ENCODE results near the gene ITGAV.

ITGAV gene

GRCh38 chr2:186610785-186611184, 20.9 kb downstream of the ITGAV start:
- FAIRE-seq = no peak
- DNase-seq (ENCODE audit: insufficient read length, low spot score) = no peak

DNA sequence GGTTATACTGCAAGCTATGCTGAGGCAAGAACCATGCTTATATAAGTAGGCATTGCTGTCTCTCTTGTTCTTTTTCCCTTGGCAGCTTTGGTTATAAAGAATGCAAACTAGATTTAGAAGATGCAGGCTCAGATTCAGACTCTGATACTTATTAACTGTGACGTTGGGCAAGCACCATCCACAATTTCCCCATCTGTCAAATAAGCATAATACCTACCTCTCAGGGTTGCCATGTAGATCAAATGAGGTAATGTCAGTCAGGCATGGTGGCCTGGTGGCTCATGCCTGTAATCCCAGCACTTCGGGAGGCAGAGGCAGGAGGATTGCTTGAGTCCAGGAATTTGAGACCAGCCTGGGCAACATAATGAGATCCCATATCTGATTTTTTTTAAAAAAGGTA, 21.7 kb downstream of the ITGAV start:
- DNase-seq (ENCODE audit: insufficient read length, low spot score) (no peak), FAIRE-seq (no peak)

GRCh38 chr2:186612026-186612425, 22.2 kb downstream of the ITGAV start:
- FAIRE-seq = no peak

DNA sequence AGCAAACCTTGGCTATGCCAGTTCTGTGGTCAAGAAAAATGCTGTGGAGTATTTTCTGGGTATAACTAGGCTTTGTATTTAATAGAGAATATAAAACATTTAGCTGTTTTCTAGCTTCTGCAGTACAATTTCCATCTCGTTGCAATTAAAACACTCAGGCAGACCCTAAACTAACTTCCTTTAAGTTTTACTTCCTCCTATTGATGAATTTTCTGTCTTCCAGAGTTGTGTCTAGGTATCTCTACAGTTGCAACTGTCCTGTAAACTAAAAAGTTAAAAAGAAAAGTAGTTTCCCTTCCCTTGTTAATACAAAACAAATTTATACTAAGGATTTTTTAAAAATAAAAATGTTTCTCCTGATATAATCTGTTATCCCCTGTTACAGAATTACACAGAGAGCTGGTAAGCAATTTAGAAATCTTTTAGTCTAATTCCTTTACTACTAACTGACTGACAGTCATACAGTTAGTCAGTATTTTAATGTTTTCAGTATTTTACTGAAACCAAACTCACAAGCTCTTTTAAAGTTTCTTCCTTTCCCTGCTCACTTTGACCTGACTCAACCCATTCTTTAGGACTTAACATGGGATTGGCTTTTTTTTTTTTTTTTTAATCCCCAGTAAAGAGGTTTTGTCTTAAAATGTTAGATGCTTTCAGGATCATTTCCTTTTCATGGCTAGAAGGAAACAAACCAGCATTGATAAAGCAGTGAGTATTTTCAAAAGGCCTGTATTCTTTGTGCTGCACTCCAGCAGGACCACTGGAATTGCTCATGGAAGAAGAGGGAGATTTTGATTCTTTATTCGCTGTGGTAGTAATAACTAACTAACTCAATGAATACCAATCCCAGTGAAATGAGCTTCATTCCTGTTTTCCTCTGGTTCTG, 22.9 kb downstream of the ITGAV start:
- DNase-seq (ENCODE audit: insufficient read length, low spot score) (no peak), FAIRE-seq (peak; percentile 33)

More at GRCh38 chr2:186612026-186612425, 22.2 kb downstream of the ITGAV start:
- no peak for DNase-seq (ENCODE audit: insufficient read length, low spot score)

DNA sequence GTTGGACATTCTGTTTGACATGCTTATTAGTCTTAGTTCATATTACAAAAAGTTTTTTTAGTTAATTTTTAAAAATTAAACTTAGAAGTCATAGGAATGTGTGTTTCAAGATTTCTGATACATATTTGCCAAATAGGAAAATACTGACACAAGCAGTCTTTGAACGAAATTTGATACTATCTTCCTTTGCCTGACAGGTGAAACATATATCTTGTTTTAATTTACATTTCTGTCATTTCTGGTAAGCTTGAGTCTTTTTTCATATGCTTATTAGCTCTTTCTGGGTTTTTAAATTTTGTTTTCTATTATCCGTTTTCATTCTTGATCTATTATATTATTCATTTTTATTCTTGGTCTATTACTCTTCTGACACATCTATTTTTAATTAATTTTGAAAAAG, 24.5 kb downstream of the ITGAV start:
- FAIRE-seq (no peak), DNase-seq (ENCODE audit: insufficient read length, low spot score) (no peak)

- no peak for DNase-seq (ENCODE audit: insufficient read length, low spot score)
- no peak for FAIRE-seq
Measured at GRCh38 chr2:186617148-186617547, 27.3 kb downstream of the ITGAV start.

DNA sequence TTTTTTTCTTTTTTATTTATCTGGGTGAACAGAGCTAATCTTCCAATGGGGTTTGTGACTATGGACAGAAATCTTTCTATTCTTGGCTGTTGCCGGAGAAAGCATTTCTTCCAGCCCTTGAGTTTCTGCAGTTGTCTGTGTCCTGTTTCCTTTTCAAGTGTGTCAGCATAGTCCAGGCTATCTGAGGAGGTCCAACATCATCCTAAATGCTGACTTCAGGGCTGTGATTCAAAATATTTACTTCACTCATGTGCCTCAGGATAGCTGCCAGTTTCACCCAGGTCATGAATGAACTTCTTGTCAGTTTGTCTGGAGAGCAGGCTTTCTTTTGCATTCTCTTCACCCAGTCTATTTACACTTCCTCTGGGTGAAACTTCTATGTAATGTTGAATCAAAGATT, 27.9 kb downstream of the ITGAV start:
- FAIRE-seq (no peak), DNase-seq (ENCODE audit: insufficient read length, low spot score) (no peak)

DNA sequence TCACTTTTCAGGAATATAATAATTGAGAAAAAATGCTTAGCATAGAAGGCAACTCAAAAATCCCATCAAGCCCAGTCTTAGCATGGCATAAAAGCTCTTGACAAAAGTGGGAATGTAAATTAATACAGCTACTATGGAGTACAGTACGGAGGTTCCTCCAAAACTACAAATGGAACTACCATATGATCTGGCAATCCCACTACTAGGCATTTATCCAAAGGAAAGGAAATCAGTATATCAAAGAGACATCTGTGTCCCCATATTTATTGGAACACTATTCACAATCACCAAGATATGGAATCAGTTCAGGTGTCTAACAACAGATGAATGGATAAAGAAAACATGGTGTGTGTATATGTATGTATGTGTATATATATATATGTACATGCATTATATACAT, 28.8 kb downstream of the ITGAV start:
- FAIRE-seq (no peak), DNase-seq (ENCODE audit: insufficient read length, low spot score) (no peak)

DNA sequence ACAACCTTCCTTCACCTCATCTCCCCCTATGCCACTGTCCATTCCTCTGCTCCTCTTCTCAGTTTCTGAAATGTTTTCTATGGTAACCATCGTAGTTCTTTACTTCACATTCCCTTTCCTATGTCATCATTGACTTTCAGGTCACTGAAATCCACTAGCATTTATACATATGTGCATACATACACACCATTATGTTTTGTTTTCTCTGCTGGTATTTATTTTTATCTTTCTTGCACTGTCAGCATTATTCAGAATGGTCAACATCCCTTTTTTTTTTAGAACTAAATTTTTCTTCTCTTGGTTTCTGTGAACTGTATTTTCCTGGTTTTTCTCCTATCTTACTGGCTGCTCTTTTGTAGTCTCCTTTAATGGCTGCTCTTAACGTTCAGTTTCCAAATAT, 33.2 kb downstream of the ITGAV start:
- FAIRE-seq = no peak
- DNase-seq (ENCODE audit: insufficient read length, low spot score) = no peak

- DNase-seq (ENCODE audit: insufficient read length, low spot score) = no peak
- no peak for FAIRE-seq
Measured at GRCh38 chr2:186624276-186624675, 34.4 kb downstream of the ITGAV start.

DNA sequence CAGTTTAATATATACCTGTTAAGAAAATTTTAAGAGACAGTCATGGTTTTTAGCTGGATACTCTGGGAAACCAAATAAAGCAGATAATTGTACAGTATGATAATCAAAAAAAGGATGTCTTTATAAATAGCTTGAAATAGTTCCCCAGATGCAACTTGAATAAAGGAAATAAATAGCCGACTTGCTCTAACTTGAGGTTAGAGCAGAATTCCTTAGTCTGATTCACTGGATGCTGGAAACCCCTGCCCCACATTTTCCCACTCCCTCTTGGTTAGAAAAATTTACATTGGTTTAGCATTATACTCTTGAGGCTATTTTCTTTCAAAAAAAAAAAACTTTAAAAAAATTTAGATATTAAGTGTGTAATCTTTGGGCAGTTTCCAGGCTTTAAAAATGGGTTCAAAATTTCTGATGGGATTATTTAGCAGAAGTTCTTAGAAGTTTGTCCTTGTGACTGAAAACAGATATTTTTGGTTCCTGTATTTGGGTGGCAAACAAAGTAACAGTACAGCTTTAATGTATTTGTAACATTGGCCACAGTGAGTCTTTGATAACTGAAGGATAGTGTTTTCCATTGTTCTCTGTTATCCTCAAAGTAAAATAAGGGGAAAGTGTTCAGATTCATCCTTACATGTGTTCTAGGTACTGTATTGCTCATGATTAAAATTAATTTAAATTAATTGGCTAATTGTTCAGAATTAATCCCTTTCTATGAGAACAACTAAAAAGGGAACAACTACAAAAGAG, 39.6 kb downstream of the ITGAV start:
- DNase-seq (ENCODE audit: insufficient read length, low spot score) (no peak), FAIRE-seq (no peak)

GRCh38 chr2:186632417-186632816, 42.6 kb downstream of the ITGAV start:
- FAIRE-seq (no peak), DNase-seq (ENCODE audit: insufficient read length, low spot score) (no peak)

DNA sequence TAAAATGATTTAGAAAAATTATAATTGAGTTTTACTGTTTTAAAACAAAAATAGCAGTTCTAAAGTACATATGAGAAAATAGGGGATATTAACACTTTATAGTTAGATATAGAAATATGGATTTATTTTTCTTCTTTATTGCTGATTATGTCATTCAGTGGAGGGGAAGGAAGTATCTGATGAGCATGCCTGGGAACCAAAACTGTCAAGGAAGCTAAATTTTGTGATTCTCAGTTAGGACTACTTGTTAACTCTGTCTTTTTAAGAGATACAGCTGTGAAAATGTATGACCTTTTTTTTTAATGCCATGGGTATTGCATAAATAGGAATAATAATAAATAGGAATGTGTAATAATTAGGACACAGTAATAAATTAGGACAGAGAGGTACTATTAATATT, 44.8 kb downstream of the ITGAV start:
- DNase-seq (ENCODE audit: insufficient read length, low spot score) (no peak), FAIRE-seq (no peak)

DNA sequence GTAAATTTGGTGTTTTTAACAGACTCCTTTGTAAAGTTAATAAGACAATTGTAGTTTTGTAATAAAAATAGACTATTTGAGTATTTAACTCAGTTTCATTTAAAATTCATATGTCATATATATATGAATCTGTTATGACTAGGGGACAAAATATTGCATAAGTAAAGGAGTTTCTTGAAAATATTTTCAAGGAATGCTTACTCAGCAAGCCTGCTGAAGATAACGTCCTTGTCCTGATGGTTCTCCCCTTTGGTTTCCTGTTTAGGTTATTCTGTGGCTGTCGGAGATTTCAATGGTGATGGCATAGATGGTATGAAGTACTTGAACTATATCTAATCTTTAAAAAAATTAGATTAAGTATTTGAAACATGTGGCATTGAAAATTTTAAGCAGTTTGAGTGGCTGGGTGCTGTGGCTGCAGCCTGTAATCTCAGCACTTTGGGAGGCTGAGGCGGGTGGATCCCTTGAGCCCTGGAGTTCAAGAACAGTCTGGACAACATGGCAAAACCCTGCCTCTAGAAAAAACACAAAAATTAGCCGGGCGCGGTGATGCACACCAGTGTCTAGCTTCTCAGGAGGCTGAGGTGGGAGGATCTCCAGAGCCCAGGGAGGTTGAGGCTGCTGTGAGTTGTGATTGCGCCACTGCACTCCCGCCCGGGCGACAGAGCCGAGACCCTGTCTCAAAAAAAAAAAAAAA, 47.1 kb downstream of the ITGAV start:
- DNase-seq (ENCODE audit: insufficient read length, low spot score) (no peak), FAIRE-seq (no peak)

DNA sequence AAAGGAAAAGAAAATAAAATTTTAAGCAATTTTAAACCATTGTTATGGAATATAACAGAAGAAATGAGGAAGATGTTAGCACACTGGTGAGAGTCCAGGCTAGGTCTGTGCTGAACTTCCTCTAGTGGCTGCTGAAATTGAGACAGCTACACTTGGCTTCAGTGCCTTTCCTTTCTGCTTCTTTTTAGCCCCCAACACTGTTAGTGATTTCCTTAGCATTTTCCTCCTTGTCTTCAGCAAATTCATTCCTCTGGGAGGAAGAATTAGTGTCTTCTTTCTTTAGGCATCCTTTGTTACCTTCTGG, 47.6 kb downstream of the ITGAV start:
- no peak for FAIRE-seq

DNA sequence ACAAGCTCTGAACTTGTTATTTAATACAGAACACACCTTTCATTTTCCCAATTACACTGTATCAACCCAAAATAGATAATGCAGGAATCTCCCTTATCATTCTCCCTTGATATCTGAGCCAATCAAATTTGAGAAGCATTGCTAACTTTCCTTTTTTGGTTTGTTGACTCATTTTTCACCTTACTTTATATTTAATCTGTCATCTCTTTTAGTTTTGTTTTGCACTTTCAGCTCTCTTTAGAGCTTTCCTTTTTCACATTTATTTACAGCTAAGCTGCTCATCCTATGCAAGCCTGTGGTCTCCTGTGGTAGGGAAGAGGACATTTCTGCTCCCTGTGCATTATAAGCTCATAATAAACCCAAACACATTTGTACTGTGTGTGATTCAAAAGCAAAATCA, 50.1 kb downstream of the ITGAV start:
- DNase-seq (ENCODE audit: insufficient read length, low spot score) = no peak
- FAIRE-seq = peak; percentile 93

More for the DNA sequence above, 47.6 kb downstream of the ITGAV start:
- no peak for DNase-seq (ENCODE audit: insufficient read length, low spot score)

- FAIRE-seq = no peak
Measured at GRCh38 chr2:186641132-186641806, 51.4 kb downstream of the ITGAV start.

GRCh38 chr2:186641807-186642321, 52.0 kb downstream of the ITGAV start:
- DNase-seq (ENCODE audit: insufficient read length, low spot score) = peak; percentile 9

More at GRCh38 chr2:186641132-186641806, 51.4 kb downstream of the ITGAV start:
- DNase-seq (ENCODE audit: insufficient read length, low spot score) = no peak

GRCh38 chr2:186644791-186645190, 54.9 kb downstream of the ITGAV start:
- no peak for DNase-seq (ENCODE audit: insufficient read length, low spot score)
- no peak for FAIRE-seq

More at GRCh38 chr2:186641807-186642321, 52.0 kb downstream of the ITGAV start:
- peak; percentile 96 for FAIRE-seq

DNA sequence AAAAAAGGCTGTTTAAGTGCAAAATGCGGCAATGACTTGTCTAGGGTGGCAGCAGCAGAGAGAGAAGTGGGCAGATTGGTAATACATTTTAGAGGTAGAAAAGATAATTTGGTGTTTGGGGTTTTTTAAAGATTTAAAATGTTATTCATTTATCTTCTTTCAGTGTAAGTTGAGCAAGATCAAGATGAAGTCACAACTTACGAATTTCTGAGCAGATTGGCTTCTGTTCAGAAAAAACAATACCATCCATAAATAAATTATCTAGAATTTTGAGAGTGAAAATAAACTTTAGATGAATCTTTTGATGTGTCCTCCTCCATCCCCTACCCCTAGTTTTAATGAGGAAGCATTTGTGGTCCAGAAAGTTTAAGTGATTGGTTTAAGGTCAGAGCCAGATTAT, 56.1 kb downstream of the ITGAV start:
- DNase-seq (ENCODE audit: insufficient read length, low spot score) (no peak), FAIRE-seq (no peak)

DNA sequence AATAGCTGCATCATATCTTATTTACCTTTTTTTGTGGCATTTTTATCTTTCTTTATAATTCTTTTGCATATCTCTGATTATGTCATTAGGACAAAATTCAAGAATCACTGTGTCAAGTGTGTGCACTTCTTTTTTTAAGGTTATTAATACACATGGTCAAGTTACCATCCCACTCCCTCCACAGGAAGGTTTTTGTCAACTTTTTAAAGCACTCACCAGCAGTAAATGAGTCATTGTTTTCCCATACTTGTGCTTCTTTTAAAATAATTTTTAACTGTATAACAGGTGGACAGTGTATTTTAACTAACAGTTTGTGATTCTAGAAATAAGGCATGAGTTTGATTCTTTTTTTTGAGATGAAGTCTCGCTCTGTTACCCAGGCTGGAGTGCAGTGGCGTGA, 58.3 kb downstream of the ITGAV start:
- FAIRE-seq = no peak

More for the DNA sequence above, 58.3 kb downstream of the ITGAV start:
- DNase-seq (ENCODE audit: insufficient read length, low spot score) = no peak
